Lung (tissue), 16 donors: ENCODE results near the gene ZNF229. TPM values are rescaled to one million over a fixed set of nuclear protein-coding genes. Genes with fewer than 3 reads are reported as not detected.
"Not testable (repeated sequence)": the region's sequence is repeated elsewhere in the genome, so short reads cannot be mapped to it uniquely, and the experiment has no call there.

Experiments
- ATAC-seq: fragments of 200-7000 bp; cut with Tn5 transposase; one replicate; pipeline ENCODE4 v1.9.1; 2020; ENCODE audit warnings: moderate number of reproducible peaks; ENCODE audit not compliant: insufficient read depth, low FRiP score
- DNase-seq, 3 donors: peaks; one replicate each; pipeline ENCODE4 v3.0.0-alpha.2; 2013 to 2017
- H3K27ac ChIP-seq, 2 donors: one replicate each; pipeline ENCODE4 v1.5.1; 2013; ENCODE audit warnings: mild to moderate bottlenecking in 2 of 2, moderate library complexity in 2 of 2, control low read depth in 1 of 2, inconsistent platforms in 1 of 2, low read depth in 1 of 2, low read length in 1 of 2
- H3K27me3 ChIP-seq, 3 donors: one replicate each; pipeline ENCODE4 v1.5.1; 2013; ENCODE audit warnings: low read length in 2 of 3; ENCODE audit not compliant: control insufficient read depth in 3 of 3, insufficient read depth in 3 of 3
- H3K36me3 ChIP-seq, 4 donors: one replicate each; pipeline ENCODE4 v1.5.1; 2013; ENCODE audit warnings: low read length in 4 of 4, mild to moderate bottlenecking in 1 of 4, moderate library complexity in 1 of 4; ENCODE audit not compliant: control insufficient read depth in 4 of 4, insufficient read depth in 4 of 4
- H3K4me1 ChIP-seq, 5 donors: one replicate each; pipeline ENCODE4 v1.5.1; 2013; ENCODE audit warnings: low read length in 5 of 5, mild to moderate bottlenecking in 2 of 5, moderate library complexity in 1 of 5; ENCODE audit not compliant: control insufficient read depth in 5 of 5, insufficient read depth in 5 of 5
- H3K4me3 ChIP-seq: one replicate; pipeline ENCODE4 v1.5.1; 2013; ENCODE audit warnings: mild to moderate bottlenecking, control low read depth, moderate library complexity
- H3K9ac ChIP-seq, 2 donors: one replicate each; pipeline ENCODE4 v1.5.1; 2013; ENCODE audit warnings: low read length in 2 of 2, control low read depth in 1 of 2; ENCODE audit not compliant: insufficient read depth in 1 of 2
- H3K9me3 ChIP-seq, 4 donors: one replicate each; pipeline ENCODE4 v1.5.1; 2013; ENCODE audit warnings: low read length in 3 of 4, mild to moderate bottlenecking in 1 of 4, moderate library complexity in 1 of 4; ENCODE audit not compliant: control insufficient read depth in 4 of 4, insufficient read depth in 3 of 4
- WGBS, 2 donors: extraction: QIAGEN DNeasy Blood & Tissue Kit; methylation state at CpG; one replicate each; pipeline ENCODE4 v1.1.7; 2013; 5-methylcytosine and 5-hydroxymethylcytosine counted together
- long read RNA-seq, 5 donors: transcript quantifications; one replicate each; lab custom pipeline, GENCODE V29; 2026
- polyA plus RNA-seq, 2 donors: library from polyadenylated mRNA; stranded (reverse); fragments of 200-250 nt; gene quantifications; one replicate each; pipeline ENCODE4 v1.2.1, GENCODE V29; 2013
- total RNA-seq, 2 donors: library from RNA; depleted of rRNA in 1 of 2; stranded (reverse); fragments of >200 nt in 1 of 2; gene quantifications; one replicate each; pipeline ENCODE4 v1.2.1, GENCODE V29; 2014 to 2021
- TF ChIP-seq, protein P1 (sequence below): IDR thresholded peaks from 2 replicates; pipeline ENCODE4 v1.5.1; 2012; ENCODE audit warnings: mild to moderate bottlenecking; ENCODE audit errors: control extremely low read depth, extremely low read depth
- donor health status: control.
- donor health status: control.
- donor health status: Bipolar disorder and iron deficiency.
- donor health status: healthy.
- donor health status: DM: yes; HTN: yes; CAD: no.

ZNF229 gene
- total RNA-seq (1 to 10 TPM; 4.1 to 7.0 TPM), polyA plus RNA-seq (under 1 TPM; 0.49 to 0.81 TPM)
- long read RNA-seq, donor 1, full-length matches to known transcripts, result 4 of 4 reads
- long read RNA-seq, donor 1, partial matches to known transcripts, result 0 of 4 reads
- long read RNA-seq, donor 1, other reads (novel, unspliced or antisense), result 0 of 4 reads
- long read RNA-seq, donor 2, result 0 reads
- long read RNA-seq, donor 3, full-length matches to known transcripts, result 1 of 1 reads
- long read RNA-seq, donor 3, partial matches to known transcripts, result 0 of 1 reads
- long read RNA-seq, donor 3, other reads (novel, unspliced or antisense), result 0 of 1 reads
- long read RNA-seq, donor 4, result 0 reads
- long read RNA-seq, donor 5, result 0 reads

DNA sequence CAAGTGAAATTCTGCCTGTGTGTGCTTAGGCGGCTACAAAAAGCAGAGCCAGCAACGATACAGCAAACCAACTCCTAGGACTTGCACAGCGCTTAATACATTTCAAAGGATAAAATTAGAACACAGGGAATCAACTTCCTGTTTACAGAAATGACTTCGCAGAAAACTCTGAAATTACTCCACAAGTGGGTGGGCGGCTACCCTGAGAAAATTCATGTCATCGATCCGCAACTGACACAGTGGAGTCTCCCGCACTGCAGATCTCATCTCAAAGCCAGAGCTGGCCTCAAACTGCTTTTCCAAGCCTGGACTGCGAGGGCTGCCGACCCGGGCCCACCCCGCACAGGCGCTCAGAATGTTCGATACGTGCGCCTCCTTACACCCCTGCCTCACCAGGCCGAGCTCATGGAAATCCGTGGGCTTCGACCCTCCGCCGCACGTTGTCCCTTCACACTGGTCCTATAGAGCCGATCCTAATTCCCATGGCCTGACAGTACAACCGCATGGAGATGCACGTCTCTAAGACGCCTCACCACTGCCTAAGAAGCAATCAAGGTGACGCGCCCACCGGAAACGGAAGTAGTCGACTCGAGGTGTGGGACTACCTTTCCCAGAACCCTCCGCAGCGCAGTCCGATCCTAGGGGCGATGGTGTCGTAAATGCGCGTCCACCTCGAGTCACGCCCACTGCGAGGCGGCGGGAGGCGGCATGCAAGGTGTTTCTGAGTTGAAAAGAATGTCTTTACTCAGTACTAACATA is at the start of gene ZNF229:
Gene ZNF229, minus strand, starts transcription at position 557 of the 759 bp plus-strand sequence. CDS start 5,625 bp downstream, outside the sequence.
- ATAC-seq, result peak; percentile 58
- Histone ChIP-seq H3K4me1 (peaks cover 0 to 11% (median 3%) of the 10 kb centered on the region in 5 donors), H3K4me3 (peak within 1 kb of the TSS; percentile 41), H3K9ac (peak within 1 kb of the TSS; percentile 27 to 55), H3K27ac (peak within 1 kb of the TSS in 1 of 2 donors; percentile 56), H3K27me3 (no peaks in the 10 kb centered on the region), H3K9me3 (peaks cover under 1 to 50% (median 16%) of the 10 kb centered on the region in 4 donors), H3K36me3 (peaks cover 0 to 40% (median 17%) of the 10 kb centered on the region in 4 donors)
- 3 to 4% methylated on average over 45 of the region's 45 CpGs for WGBS, 2 donors
- TF ChIP-seq, protein P1, sequence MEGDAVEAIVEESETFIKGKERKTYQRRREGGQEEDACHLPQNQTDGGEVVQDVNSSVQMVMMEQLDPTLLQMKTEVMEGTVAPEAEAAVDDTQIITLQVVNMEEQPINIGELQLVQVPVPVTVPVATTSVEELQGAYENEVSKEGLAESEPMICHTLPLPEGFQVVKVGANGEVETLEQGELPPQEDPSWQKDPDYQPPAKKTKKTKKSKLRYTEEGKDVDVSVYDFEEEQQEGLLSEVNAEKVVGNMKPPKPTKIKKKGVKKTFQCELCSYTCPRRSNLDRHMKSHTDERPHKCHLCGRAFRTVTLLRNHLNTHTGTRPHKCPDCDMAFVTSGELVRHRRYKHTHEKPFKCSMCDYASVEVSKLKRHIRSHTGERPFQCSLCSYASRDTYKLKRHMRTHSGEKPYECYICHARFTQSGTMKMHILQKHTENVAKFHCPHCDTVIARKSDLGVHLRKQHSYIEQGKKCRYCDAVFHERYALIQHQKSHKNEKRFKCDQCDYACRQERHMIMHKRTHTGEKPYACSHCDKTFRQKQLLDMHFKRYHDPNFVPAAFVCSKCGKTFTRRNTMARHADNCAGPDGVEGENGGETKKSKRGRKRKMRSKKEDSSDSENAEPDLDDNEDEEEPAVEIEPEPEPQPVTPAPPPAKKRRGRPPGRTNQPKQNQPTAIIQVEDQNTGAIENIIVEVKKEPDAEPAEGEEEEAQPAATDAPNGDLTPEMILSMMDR, result no peak
- peak; percentile 91 to 96 (median 95) for DNase-seq

DNA sequence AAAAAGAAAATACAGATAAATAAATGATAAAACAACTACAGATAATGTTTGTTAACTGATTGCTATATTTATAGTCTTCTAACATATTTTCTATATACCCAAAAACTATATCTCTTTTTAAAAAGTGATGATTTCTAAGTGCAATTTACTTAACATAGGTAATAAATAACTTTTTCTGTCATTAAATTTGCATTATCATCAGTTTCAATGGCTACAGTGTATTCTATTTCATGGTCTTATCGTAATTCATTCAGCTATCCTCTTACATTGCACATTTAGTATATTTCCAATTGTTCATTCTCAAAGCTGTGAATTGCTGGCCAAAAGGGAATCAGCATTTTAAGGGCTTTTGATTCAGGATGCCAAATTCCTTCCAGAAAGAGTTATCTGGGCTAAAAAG is 48.4 kb upstream of the ZNF229 start:
- Histone ChIP-seq H3K27ac (no peak overlapping the region), H3K9ac (no peak overlapping the region), H3K9me3 (peaks cover 16 to 68% (median 48%) of the 10 kb centered on the region in 4 donors), H3K36me3 (peaks cover 39 to 77% (median 51%) of the 10 kb centered on the region in 4 donors), H3K27me3 (no peaks in the 10 kb centered on the region), H3K4me3 (no peak overlapping the region), H3K4me1 (peaks cover 0 to 14% (median 4%) of the 10 kb centered on the region in 5 donors)
- ATAC-seq (no peak), DNase-seq (no peak)
- TF ChIP-seq, protein P1, result no peak
- WGBS, 2 donors, result 99 to 100% methylated on average over 1 of the region's 1 CpG

DNA sequence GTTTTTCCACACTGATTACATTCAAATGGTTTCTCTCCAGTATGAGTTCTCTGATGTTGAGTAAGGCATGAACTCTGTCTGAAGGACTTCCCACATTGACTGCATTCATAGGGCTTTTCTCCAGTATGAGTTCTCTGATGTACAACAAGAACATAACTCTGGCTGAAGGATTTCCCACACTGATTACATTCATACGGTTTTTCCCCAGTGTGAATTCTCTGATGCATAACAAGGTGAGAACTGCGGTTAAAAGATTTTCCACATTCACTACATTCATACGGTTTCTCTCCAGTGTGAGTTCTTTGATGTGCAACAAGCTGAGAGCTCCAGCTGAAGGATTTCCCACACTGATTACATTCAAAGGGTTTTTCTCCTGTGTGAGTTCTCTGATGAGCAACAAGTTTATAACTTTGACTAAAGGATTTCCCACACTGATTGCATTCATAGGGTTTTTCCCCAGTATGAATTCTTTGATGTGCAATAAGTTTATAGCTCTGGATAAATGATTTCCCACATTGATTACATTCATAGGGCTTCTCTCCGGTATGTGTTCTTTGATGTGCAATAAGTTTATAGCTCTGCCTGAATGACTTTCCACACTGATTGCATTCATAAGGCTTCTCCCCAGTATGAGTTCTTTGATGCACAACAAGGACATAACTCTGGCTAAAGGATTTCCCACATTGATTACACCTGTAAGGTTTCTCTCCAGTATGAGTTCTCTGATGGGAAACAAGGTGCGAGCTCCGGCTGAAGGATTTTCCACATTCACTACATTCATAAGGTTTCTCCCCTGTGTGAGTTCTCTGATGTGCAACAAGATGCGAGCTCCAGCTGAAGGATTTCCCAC is 28.5 kb upstream of the ZNF229 start:
- TF ChIP-seq, protein P1, result no peak
- 96 to 98% methylated on average over 7 of the region's 7 CpGs for WGBS, 2 donors
- Histone ChIP-seq H3K4me3 (no peak overlapping the region), H3K9me3 (peaks cover 37 to 89% (median 67%) of the 10 kb centered on the region in 4 donors), H3K4me1 (no peaks in the 10 kb centered on the region), H3K27ac (no peak overlapping the region), H3K27me3 (no peaks in the 10 kb centered on the region), H3K9ac (no peak overlapping the region), H3K36me3 (peaks cover 23 to 72% (median 64%) of the 10 kb centered on the region in 4 donors)
- DNase-seq (peak in 2 of 3 donors; percentile 15 to 18), ATAC-seq (no peak)

DNA sequence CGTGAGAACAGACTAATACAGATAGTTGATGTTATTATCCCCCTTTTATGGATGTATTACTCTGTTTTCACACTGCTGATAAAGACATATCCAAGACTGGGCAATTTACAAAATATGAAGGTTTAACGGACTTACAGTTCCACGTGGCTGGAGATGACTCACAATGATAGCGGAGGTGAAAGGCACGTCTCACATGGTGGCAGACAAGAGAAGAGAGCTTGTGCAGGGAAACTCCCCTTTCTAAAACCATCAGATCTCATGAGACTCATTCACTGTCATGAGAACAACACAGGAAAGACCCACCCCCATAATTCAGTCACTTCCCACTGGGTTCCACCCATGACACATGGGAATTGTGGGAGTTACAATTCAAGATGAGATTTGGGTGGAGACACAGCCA is 20.5 kb upstream of the ZNF229 start:
- not testable (repeated sequence) for H3K36me3 ChIP-seq, H3K4me3 ChIP-seq, ATAC-seq, H3K9ac ChIP-seq, DNase-seq, H3K27me3 ChIP-seq, H3K27ac ChIP-seq, H3K4me1 ChIP-seq
- H3K9me3 ChIP-seq, result peaks cover 0 to 47% (median 40%) of the 10 kb centered on the region in 4 donors
- 69 to 77% methylated on average over 5 of the region's 5 CpGs for WGBS, 2 donors

DNA sequence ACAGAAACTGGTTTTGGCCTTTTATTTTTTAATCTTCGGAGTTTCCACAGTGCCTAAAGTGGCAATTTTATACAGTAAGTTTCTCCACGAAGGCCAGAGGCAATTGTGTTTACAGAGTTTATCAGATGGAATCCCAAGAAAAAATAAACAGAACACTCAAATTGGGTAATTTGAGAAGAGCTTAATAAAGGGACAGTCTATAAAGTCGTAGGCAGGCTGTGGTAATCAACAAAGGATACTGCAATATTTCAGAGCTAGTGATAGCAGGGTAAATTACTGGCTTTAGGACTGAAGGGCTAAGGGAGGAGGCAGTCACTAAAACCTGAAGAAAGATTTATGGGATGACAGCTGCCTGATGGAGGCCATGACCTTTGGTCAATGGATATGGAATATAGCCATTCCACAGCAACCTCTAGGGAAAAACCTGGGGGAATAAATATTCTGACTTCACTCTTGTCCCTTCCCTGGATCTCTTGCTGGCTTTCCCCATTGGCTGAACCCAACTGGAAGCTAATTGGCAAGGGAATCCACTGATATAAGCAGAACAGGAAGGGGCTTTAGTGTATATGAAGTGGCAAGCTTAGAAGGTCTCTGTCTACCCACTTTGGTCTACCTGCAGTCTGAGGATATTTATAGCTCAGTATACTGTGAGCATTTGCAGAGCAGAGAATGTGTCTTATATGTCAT is 14.5 kb upstream of the ZNF229 start:
- not testable (repeated sequence) for ATAC-seq, H3K4me3 ChIP-seq, H3K9ac ChIP-seq, H3K4me1 ChIP-seq, H3K36me3 ChIP-seq, DNase-seq, H3K27me3 ChIP-seq, H3K27ac ChIP-seq
- peaks cover 0 to 24% (median 18%) of the 10 kb centered on the region in 4 donors for H3K9me3 ChIP-seq
- 50 to 56% methylated on average over 3 of the region's 3 CpGs for WGBS, 2 donors
